NCI-H345 treated with DMSO at 0.1 percent for 48 hours (cell line): ENCODE measurements around the gene KANK3.
A peak's percentile ranks its signal among the peaks of the same experiment; 100 is the strongest.
"Not testable (repeated sequence)": the region's sequence is repeated elsewhere in the genome, so short reads cannot be mapped to it uniquely, and the experiment has no call there.

Experiments used
- DNase-seq: peaks from one replicate; lab custom pipeline; 2025; ENCODE audit not compliant: unreplicated experiment; lab: John Stamatoyannopoulos, UW

The KANK3 gene

GRCh38 chr19:8342684-8343482, at the start of gene KANK3:
KANK3 (minus strand) TSS chr19:8343262; CDS start chr19:8337828, 5,434 bp downstream.
- DNase-seq, result peak; percentile 84

GRCh38 chr19:8392017-8392591, 49.0 kb upstream of the KANK3 start:
- no peak for DNase-seq

GRCh38 chr19:8391198-8392016, 48.3 kb upstream of the KANK3 start:
- DNase-seq, result no peak

- DNase-seq, result peak; percentile 77
These were observed 47.5 kb upstream of the KANK3 start for GRCh38 chr19:8390617-8390981.

GRCh38 chr19:8389891-8390616, 47.0 kb upstream of the KANK3 start, which contains the start of gene RAB11B:
RAB11B (plus strand) TSS chr19:8390360; CDS start chr19:8390417, 57 bp downstream.
- DNase-seq, result peak; percentile 100

GRCh38 chr19:8388612-8388958, 45.5 kb upstream of the KANK3 start:
- DNase-seq, result no peak

- DNase-seq, result no peak
These were observed 44.9 kb upstream of the KANK3 start for GRCh38 chr19:8387688-8388611.

GRCh38 chr19:8386990-8387389, 43.9 kb upstream of the KANK3 start:
- no peak for DNase-seq

- not testable (repeated sequence) for DNase-seq
These were observed 43.4 kb upstream of the KANK3 start for GRCh38 chr19:8386419-8386818.

GRCh38 chr19:8385566-8385965, 42.5 kb upstream of the KANK3 start:
- DNase-seq, result not testable (repeated sequence)

GRCh38 chr19:8385103-8385502, 42.0 kb upstream of the KANK3 start:
- not testable (repeated sequence) for DNase-seq

- DNase-seq, result not testable (repeated sequence)
These were observed 41.5 kb upstream of the KANK3 start for GRCh38 chr19:8384569-8384968.

- not testable (repeated sequence) for DNase-seq
These were observed 36.3 kb upstream of the KANK3 start for GRCh38 chr19:8379156-8379891.

GRCh38 chr19:8377598-8377997, 34.5 kb upstream of the KANK3 start:
- DNase-seq, result no peak

GRCh38 chr19:8376373-8376974, 33.4 kb upstream of the KANK3 start:
- not testable (repeated sequence) for DNase-seq

- DNase-seq, result not testable (repeated sequence)
These were observed 32.7 kb upstream of the KANK3 start for GRCh38 chr19:8375766-8376165.

GRCh38 chr19:8373867-8374813, 31.1 kb upstream of the KANK3 start:
- DNase-seq, result no peak
